ENCODE measurements around the gene GLRX. TPM values are rescaled to one million over a fixed set of nuclear protein-coding genes. Genes with fewer than 3 reads are reported as not detected.
A peak's percentile ranks its signal among the peaks of the same experiment; 100 is the strongest.

GLRX gene
- total RNA-seq, 1 donor from 2014 or later: 79.6 TPM

DNA sequence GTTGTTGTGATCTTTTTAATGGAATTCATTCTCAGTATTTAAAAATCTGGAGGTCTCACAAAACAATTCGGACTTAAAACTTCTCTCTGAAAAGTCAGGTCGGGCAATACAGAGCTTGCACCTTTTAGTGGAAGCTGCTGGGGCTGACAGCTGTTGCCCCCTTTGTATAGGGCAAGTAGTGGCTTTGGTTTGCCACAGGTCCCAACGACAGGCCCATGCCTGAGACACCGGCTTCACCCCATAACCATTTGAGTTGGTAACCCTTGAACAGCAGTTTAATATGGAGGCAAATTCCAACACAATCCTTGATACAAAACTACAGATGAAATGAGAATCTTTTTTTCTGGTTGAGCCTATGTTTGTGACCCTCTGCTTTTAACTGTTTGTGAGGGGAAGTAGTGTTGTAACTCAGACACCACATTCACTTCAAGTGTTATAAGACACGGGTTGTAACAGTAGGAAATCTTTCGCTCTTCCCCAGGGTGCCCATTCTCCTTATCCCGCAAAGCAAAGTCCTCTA is 752 bp upstream of the GLRX start:
- H3K4me1 Mint-ChIP-seq (ENCODE audit: low read depth, unreplicated experiment): peaks cover 33% of the 10 kb centered on the region
- TF ChIP-seq, protein P1, sequence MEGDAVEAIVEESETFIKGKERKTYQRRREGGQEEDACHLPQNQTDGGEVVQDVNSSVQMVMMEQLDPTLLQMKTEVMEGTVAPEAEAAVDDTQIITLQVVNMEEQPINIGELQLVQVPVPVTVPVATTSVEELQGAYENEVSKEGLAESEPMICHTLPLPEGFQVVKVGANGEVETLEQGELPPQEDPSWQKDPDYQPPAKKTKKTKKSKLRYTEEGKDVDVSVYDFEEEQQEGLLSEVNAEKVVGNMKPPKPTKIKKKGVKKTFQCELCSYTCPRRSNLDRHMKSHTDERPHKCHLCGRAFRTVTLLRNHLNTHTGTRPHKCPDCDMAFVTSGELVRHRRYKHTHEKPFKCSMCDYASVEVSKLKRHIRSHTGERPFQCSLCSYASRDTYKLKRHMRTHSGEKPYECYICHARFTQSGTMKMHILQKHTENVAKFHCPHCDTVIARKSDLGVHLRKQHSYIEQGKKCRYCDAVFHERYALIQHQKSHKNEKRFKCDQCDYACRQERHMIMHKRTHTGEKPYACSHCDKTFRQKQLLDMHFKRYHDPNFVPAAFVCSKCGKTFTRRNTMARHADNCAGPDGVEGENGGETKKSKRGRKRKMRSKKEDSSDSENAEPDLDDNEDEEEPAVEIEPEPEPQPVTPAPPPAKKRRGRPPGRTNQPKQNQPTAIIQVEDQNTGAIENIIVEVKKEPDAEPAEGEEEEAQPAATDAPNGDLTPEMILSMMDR (IDR thresholded peaks at IDR 0.05; ENCODE audit: partially characterized antibody, unreplicated experiment): no peak
- peak overlapping the region; percentile 46 for H3K27ac Mint-ChIP-seq (ENCODE audit: unreplicated experiment)
- peaks cover 12% of the 10 kb centered on the region for H3K9me3 Mint-ChIP-seq (ENCODE audit: unreplicated experiment)
- H3K36me3 Mint-ChIP-seq (ENCODE audit: unreplicated experiment): peaks cover 6% of the 10 kb centered on the region
- peaks cover 15% of the 10 kb centered on the region for H3K27me3 Mint-ChIP-seq (ENCODE audit: unreplicated experiment)
- peak overlapping the region; percentile 91 for H3K4me3 Mint-ChIP-seq (ENCODE audit: unreplicated experiment)
- no peak for DNase-seq

DNA sequence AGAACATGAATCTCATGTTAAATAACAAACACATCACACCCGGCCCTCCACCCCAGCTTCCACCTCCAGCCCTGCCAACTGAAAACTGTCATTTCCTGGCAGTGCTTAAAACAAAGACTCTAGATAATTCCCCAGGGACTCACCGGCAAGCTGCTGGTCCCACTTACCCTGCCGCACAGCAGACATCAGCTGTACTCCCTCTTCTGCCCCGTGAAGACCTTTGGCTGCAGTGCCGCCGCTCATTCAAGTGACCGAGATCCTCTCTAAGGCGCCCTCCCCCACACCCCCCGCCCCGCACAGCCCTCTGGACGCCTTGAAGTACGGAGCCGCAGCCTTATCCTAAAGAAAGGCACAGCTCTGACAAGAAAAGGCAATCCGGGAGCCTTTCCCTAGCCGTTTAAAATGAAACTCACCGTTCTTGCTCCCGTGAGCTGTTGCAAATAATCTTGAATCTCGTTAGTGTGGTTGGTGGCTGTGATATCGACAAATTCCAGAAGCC is 434 bp downstream of the GLRX start:
- peaks cover 12% of the 10 kb centered on the region for H3K27me3 Mint-ChIP-seq (ENCODE audit: unreplicated experiment)
- peaks cover 6% of the 10 kb centered on the region for H3K36me3 Mint-ChIP-seq (ENCODE audit: unreplicated experiment)
- peaks cover 33% of the 10 kb centered on the region for H3K4me1 Mint-ChIP-seq (ENCODE audit: low read depth, unreplicated experiment)
- peak; percentile 76 for DNase-seq
- H3K4me3 Mint-ChIP-seq (ENCODE audit: unreplicated experiment): peak overlapping the region; percentile 91
- H3K27ac Mint-ChIP-seq (ENCODE audit: unreplicated experiment): peak overlapping the region; percentile 99
- TF ChIP-seq, protein P1 (IDR thresholded peaks at IDR 0.05; ENCODE audit: partially characterized antibody, unreplicated experiment): no peak
- peaks cover 12% of the 10 kb centered on the region for H3K9me3 Mint-ChIP-seq (ENCODE audit: unreplicated experiment)

DNA sequence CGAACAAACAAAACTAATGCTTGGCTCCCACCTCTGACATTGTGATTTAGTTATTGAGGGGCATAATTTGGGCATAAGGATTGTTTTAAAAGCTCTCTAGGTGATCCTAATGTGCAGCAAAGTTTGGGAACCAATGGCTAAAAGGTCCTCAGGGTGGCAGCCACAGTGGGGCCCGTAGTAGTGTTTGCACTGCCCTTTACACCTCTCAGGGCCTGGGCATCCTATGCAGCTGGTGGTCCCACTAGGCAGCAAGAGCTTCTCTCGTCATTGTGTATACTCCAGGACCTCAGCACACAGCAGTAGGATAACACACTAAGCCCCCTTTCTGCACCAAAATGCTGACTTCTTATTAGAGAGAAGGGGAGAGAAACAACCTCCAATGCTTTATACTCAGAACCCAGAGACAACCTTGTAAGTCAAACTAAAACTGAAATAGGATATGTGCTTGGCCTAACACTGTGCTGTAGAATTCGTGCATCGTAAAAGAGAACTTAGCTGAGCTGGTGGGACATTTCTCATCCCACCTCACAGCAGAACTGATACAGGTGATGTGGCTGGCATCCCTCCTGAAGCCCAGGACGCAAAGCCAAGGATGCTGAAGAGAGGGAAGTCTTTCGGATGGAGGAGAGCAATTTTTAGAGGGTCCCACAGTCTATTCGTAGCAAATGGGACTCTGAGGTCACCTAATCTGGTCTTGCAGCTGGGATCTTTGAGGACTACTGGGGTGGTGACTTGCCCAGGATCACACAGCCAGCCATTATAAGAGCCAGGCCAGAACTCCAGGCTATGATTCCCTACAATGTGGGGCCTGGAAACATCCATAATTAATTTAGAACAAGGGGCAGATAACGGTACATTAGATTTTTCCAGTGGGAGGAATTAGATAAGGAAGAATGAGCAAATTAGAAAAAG is 1.2 kb downstream of the GLRX start:
- H3K4me1 Mint-ChIP-seq (ENCODE audit: low read depth, unreplicated experiment): peaks cover 33% of the 10 kb centered on the region

DNA sequence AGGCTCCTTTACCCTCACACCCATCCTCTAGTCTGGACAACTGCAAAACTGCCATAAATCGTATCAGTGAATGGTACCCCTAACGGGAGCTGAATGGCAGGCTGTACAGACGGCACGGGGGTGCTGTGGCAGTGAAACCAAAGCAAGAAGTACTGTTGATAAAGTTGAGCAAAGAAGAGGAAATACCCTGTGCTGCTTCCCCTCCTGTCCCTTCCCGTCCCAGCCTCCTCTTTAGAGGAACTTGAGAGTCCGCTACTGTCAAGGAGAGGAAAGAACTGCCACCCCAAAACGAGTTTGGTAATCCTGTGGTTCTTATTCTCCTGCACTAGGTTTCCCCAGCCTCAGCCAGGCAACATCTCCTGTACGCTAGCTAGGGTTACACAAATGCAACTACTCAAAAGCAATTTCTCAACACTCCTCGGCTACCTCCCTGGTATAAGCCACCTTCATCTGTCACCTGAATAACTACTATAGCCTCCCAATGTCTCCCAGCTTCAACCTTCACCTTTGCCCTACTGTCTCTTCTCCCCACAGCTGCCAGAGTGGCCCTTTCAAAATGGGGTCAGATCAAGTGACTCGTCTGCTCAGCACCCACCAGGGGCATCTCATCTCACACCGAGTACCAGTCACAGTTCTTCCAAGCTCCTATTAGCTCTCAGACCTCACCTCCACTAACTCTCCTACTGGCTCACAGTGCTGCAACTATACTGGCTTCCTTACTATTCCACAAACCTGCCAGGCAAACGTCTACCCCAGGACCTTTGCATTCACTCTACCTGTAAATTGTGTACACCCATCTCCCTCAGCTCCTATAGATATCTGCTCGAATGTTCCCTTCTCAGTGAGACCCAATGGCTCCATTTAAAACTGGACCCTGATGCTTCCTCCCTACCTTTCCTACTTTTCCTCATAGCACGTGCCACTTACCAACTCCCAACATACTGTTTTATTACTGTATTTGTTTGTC is 4.1 kb downstream of the GLRX start:
- Mint-ChIP-seq H3K9me3 (ENCODE audit: unreplicated experiment) (peaks cover 12% of the 10 kb centered on the region), H3K4me3 (ENCODE audit: unreplicated experiment) (peak overlapping the region; percentile 39), H3K4me1 (ENCODE audit: low read depth, unreplicated experiment) (peaks cover 19% of the 10 kb centered on the region)

More for the DNA sequence above, 1.2 kb downstream of the GLRX start:
- no peak for DNase-seq
- H3K27ac Mint-ChIP-seq (ENCODE audit: unreplicated experiment): peak overlapping the region; percentile 99
- H3K9me3 Mint-ChIP-seq (ENCODE audit: unreplicated experiment): peaks cover 12% of the 10 kb centered on the region
- peaks cover 12% of the 10 kb centered on the region for H3K27me3 Mint-ChIP-seq (ENCODE audit: unreplicated experiment)
- peaks cover 6% of the 10 kb centered on the region for H3K36me3 Mint-ChIP-seq (ENCODE audit: unreplicated experiment)
- peak overlapping the region; percentile 91 for H3K4me3 Mint-ChIP-seq (ENCODE audit: unreplicated experiment)
- TF ChIP-seq, protein P1 (IDR thresholded peaks at IDR 0.05; ENCODE audit: partially characterized antibody, unreplicated experiment): no peak

More for the DNA sequence above, 4.1 kb downstream of the GLRX start:
- DNase-seq: no peak
- H3K27ac Mint-ChIP-seq (ENCODE audit: unreplicated experiment): no peak overlapping the region
- peaks cover 6% of the 10 kb centered on the region for H3K36me3 Mint-ChIP-seq (ENCODE audit: unreplicated experiment)
- H3K27me3 Mint-ChIP-seq (ENCODE audit: unreplicated experiment): peaks cover 6% of the 10 kb centered on the region
- TF ChIP-seq, protein P1 (IDR thresholded peaks at IDR 0.05; ENCODE audit: partially characterized antibody, unreplicated experiment): no peak

Measured in glutamatergic neuron (in vitro differentiated cells).